GM21723 (cell line): ENCODE data around the gene LRRC8E.

Experiments used
- ATAC-seq: cut with Tn5 transposase; IDR thresholded peaks from one replicate; pipeline ENCODE4 v1.9.1; 2021; ENCODE audit warnings: mild to moderate bottlenecking, moderate library complexity; ENCODE audit not compliant: unreplicated experiment

LRRC8E gene

DNA sequence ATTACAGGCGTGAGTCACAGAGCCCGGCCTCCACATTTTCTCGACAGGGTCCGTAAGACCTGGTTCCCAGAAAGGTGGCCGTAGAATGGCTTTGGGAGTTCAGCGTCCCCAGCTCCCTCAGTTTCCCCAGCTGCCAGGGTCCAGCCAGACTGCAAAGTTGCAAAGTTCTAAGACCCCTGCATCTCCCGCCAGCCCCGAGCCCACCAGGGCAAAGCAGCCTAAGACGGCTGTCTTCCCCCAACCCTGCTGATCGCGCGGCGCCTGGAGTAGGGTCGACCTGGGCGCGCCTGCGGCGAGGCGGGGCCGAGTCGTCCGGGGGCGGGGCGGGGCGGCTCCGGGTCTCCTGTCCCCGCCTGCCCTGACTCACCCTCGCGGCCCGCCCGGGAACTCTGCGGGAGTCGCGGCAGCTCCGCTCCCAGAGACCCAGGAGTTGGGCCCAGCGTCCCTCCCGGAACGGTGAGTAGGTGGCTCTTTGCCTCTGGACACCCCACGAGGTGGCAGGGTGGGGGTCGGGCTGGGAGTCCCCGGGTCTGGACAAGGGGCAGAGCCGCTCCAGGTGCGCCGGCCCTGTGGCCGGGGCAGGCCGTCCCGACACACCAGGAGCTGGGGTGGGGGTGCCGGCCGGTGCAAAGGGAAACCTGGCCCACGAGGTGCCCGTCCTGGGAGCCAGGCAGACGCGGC, at the start of gene LRRC8E:
TSS of gene LRRC8E (plus strand) at position 366 of the 681 bp plus-strand sequence. CDS start 7,094 bp downstream, outside the sequence.
- ATAC-seq = no peak

DNA sequence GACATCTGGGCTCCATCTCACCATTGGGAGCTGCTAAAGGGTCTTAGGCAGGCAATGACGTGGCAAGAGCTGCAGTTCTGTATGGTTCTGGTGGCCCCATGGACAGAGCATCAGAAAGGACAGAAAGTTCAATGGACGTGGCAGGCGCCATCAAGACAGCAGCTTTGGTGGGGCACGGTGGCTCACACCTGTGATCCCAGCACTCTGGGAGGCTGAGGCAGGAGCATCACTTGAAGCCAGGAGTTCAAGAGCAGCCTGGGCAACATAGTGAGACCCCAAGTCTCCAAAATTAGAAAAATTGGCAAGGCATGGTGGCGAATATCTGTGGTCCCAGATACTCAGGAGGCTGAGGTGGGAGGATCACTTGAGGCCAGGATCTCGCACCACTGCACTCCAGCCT, 48.8 kb upstream of the LRRC8E start:
- no peak for ATAC-seq

DNA sequence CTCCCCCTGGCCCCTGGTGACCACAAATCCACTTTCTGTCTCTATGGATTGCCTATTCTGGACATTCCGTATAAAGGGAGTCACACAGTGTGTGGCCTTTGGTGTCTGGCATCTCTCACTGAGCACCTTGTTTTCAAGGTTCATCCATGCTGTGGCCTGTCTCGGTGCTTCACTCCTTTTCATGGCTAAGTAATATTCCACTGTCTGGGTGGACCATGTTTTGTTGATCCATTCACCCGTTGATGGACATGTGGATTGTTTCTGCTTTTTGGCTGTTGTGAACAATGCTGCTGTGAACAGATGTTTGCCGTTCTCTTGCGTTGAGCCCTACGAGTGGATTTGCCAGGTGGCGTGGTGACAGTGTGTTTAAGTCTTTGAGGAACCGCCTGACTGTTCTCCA, 47.7 kb upstream of the LRRC8E start:
- no peak for ATAC-seq

DNA sequence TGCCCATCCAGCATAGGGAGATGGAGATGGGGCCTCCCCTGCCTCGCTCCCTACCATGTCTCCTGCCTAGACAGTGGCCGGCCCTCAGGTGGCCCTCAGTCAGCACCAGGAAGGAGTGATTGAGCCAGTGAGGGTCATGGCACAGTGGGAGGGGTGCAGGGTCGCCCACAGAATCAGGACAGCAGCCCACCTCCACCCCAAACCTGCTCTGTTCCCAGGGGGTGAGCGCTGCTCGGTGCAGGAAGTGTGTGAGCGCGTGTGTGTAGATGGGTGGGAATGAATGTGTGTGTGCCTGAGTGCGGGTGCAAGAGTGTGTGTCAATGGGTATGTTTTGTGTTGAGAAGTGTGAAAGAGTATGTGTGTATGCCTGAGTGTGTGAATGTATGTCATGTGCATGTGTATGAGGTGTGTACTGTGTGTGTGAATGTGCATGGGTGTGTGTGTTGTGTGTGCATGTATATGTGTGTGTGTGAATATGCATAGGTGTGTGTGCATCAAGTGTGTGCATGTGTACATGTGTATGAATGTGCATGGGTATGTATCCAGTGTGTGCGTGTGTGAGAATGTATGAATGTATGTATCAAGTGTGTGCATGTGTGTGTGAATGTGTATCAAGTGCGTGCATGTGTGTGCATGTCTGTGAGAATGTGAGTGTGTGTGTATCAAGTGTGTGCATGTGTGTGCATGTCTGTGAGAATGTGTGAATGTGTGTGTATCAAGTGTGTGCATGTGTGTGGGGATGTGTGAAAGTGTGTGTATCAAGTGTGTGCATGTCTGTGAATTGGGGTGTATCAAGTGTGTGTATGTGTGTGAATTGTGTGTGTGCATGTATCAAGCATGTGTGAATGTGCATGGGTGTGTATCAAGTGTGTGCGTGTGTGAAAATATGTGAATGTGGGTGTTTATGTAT, 46.3 kb upstream of the LRRC8E start:
- no peak for ATAC-seq

DNA sequence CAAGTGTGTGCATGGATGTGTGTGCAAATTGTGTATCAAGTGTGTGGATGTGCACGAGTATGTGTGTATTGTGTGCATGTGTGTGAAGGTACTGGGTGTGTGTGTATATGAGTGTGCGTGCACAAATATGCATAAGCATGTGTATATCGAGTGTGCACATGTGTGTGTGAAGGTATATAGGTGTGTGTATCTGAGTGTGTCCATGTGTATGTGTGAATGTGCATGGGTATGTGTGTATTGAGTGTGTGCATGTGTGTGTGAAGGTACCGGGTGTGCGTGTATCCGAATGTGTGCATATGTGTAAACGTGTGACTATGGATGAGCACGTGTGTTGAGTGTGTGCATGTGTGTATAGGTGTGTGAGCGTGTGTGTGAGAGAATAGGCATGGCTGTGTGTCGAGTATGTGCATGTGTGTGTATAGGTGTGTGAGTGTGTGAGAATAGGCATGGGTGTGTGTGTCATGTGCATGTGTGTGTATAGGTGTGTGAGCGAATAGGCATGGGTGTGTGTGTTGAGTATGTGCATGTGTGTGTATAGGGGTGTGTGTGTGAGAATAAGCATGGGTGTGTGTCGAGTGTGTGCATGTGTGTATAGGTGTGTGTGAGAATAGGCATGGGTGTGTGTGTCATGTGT, 45.5 kb upstream of the LRRC8E start:
- no peak for ATAC-seq

DNA sequence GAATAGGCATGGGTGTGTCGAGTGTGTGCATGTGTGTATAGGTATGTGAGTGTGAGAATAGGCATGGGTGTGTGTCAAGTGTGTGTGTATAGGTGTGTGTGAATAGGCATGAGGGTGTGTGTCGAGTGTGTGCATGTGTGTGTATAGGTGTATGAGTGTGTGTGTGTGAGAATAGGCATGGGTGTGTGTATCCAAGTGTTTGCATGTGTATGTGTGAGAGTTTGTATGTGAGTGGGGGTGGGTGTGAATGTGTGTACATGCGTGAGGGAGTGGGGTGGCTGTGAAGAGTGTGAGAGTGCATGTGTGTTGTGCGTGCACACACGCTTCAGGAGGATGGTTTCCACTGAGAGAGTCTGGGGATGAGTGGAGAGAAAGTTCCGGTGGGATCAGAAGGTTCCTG, 44.8 kb upstream of the LRRC8E start:
- ATAC-seq = no peak

DNA sequence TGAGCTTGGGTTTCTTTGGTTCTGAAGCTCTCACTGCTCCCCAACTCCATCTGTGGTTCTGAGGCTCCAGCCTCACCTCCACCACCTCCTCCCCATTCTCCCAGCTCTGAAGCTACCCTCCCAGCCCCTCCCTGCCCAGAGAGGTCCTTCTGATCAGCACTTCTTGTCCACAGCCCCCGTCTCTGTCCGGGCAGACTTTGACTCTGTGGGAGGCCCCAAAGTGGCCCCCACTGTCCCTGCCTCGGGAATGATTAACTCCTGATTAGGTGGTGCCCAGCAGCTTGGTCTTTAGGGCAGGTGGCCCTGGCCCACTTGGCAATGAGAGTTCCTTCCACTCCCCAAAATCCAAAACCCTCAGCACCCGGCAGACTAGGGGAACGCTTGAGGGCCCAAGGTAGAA, 43.9 kb upstream of the LRRC8E start:
- ATAC-seq = no peak

DNA sequence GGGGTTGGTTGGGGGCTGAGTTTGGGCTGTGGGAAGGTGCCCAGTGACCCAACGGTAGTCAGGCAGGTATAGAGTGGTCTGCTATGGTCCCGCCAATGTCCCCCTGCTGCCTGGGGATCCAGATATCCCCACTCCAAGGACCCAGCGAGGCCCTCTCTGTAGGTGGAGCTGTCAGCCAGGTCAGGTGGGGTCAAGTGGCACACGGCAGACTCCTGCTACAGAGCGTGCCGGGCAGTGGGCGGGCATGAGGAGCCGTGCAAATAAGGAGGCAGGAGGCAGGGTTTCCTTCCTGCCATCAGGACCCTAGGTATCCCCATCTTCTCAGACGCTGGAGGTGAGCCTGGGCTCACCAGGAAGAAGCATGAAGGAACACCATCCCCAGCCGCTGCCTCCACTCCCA, 43.4 kb upstream of the LRRC8E start:
- ATAC-seq = no peak

DNA sequence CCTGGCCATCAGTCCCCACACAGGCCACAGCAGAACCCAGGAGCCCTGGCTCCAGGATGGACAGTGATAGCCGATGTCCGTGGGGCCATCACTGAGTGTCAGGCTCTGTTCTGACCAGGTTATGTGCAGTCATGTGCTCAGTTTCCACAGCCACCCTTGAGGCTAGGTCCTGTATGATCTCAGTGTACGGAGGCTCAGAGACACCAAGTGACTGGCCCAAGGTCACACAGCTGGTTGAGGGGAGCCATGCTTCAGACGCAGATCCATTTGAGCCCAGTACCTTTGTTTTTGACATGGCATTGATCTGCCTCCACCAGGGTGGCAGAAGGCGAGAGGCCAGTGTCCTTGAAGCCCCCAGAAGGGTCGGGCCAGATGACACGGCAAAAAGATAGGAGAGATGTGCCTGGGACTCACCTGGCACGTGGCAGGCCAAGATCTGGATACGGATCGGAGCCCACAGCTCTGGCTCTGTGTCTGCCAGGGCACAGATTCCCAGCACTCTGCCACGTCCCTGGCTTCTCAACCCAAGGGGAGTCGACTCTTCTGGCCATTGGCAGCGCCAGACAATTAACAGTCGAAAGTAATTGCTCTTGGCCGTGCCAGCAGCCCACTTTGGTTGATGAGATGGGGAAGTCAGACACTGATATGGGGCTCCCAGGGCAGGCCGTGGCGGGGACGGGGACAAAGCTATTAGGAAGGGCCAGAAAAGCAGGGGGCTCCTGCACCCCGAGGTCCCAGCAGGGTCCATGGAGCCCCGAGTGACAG, 42.7 kb upstream of the LRRC8E start:
- no peak for ATAC-seq

DNA sequence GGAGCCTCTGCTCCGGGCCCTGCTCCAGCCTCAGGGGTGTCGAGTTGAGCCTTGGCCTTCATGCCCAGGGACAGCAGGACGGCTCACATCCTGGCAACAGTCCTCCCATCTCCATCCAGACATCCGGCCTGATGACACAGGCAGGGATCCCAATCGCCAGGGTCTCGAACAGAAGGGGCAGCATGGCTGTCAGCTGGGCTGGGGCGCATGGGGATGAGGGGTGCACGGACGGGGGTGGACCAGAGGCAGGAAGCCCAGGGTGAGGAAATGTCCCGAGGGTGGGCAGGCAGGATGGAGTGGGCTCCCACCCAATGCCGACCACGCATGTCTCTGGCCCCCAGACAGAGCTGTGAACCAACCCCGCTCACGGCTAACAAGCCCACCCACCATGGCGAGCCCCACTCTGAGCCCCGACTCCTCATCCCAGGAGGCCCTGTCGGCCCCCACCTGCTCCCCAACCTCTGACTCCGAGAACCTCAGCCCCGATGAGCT, 42.1 kb upstream of the LRRC8E start:
- no peak for ATAC-seq

DNA sequence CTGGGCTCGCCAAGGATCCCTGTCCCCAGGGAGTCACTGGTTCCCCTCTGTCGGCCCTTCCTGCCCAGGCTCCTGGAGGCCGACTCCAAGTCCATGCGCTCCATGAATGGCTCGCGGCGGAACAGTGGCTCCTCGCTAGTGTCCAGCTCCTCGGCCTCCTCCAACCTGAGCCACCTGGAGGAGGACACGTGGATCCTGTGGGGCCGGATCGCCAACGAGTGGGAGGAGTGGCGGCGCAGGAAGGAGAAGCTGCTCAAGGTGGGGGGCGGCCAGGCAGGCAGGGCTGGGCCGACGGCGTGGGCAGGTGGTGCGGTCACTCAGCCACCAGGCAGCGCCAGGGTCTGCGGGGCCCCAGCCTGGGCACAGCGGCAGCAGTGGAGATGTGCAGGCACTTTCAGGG, 40.6 kb upstream of the LRRC8E start:
- ATAC-seq = no peak

DNA sequence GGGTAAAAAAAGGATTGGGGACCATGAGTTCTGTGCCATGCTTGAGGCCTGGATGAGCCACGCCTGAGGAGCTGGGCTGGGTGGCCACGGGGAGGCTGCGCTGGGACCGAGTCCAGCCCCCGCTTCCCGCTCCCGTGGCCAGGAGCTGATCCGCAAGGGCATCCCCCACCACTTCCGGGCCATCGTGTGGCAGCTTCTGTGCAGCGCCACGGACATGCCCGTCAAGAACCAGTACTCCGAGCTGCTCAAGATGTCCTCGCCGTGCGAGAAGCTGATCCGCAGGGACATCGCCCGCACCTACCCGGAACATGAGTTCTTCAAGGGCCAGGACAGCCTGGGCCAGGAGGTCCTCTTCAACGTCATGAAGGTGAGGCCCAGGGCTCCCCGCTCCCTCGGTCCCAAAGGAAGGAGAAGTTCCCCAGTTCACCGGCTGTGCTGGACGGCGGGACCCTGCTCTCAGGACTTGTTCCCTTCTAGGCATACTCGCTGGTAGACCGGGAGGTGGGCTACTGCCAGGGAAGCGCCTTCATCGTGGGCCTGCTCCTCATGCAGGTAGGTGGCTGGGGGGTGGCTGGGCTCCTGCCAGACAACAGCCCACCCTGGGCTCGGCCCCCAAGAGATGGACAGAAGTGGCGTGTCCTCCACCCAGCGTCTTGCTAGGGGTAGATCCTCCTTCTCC, 39.4 kb upstream of the LRRC8E start:
- no peak for ATAC-seq

DNA sequence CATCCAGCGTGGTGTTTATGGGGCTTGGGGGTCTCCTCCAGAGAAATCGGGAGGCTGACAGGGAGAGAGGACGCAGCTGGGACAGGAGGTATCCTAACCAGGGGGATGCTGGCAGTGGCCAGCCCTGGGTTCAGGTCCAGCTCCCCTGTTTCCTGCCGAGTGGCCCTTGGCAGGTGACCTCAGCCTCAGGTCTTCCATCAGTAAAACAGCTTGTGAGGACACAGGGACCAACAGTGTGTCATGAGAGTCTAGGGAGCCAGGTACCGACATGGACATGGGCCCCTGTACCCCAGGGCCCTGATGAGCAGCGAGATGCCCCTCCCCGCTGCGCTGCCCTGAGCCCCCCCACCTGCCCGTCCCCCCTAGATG, 38.7 kb upstream of the LRRC8E start:
- ATAC-seq = no peak

DNA sequence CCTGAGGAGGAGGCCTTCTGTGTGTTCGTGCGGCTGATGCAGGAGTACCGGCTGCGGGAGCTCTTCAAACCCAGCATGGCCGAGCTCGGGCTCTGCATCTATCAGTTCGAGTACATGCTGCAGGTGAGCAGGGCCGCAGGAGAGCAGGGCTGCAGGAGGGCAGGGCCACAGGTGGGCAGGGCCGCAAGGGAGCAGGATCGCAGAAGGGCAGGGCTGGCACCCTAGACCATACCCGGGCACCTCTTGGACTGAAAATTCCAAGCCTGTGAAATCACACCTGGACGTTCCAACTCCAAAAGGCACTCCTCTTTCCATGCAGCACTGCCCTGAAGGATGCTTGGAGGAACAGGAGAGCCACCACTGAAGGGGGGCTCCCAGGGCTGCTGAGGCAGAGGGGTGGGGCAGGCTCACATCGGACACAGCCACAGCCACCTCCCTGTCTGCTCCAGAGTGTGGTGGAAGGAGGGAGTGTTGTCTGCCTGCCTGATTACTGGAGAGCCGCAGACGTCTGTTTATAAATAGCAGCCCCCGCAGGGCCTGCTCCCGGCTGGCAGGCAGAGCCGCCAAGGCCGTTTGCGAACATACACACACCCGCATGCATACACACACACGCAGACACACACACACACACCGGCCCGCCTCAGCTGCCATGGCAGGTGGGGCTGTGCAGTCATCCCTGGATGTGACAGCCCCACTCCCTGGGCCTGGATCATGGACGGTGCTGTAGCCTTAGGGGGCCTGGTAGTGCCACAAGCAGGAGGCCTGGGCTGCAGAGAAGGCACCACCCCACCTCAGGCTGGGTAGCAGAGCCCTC, 38.1 kb upstream of the LRRC8E start:
- ATAC-seq = no peak

DNA sequence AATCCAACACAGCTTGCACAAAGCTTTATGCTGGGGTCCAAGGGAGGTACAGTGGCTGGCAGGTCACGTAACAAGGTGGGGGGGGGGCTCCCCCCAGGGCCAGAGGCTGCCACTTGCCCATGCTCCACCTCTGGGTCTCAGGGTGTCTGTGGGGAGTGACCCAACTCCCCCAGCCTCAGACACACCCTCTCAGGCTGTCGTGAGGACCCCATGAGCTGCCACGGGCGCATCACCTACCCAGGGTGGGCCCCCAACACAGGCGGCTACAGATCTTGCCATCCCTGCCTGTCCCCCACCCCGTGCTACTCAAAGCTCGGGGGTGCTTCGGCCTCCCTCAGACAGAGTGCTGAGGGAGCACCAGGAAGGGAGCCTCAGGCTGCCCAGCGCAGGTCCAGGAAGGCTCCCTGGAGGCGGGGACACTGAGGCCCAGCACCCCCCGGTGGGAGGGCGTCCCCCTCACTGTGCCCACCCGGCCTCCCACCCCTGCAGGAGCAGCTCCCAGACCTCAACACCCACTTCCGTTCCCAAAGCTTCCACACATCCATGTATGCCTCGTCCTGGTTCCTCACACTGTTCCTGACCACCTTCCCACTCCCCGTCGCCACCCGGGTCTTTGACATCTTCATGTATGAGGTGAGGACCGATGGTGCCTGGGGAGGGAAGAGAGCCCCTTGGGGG, 37.2 kb upstream of the LRRC8E start:
- ATAC-seq = no peak

DNA sequence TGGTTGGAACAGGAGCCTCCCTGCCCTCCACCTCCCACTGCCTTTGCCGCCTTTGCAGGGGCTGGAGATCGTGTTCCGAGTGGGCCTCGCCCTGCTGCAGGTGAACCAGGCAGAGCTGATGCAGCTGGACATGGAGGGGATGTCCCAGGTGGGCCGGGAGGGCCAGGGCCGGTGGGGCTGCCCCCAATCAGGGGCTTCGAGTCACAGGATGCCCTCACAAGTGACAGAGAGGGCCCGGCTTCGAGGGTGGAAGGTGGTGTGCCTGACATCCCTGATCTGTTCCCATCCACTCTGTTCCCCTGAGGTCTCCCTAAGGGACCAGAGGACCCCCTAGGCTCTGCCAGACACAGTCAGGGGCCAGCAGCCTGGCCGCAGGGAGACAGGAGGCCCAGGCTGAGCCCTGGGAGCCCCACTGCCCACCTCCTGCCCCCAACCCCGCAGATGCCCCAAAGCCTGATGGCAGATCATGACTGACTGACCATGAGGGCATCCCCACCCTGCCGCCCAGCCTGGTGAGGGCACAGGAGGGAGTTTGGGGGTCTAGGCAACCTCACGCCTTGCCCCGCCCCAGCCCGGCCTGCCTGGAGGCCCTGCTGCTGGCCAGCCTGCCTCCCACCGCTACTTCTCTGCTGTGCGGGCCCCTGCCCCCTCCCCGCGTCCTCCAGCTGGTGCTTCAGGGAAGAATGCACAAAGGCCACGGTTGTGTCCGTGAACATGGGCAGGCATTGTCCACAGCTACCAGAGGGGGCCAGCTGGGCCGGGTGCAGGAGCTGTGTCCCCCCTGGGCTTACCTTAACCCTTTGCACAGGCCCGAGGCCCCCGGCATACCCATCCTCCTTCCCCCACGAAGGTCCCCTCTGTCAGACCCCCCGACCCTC, 36.4 kb upstream of the LRRC8E start:
- ATAC-seq = no peak

DNA sequence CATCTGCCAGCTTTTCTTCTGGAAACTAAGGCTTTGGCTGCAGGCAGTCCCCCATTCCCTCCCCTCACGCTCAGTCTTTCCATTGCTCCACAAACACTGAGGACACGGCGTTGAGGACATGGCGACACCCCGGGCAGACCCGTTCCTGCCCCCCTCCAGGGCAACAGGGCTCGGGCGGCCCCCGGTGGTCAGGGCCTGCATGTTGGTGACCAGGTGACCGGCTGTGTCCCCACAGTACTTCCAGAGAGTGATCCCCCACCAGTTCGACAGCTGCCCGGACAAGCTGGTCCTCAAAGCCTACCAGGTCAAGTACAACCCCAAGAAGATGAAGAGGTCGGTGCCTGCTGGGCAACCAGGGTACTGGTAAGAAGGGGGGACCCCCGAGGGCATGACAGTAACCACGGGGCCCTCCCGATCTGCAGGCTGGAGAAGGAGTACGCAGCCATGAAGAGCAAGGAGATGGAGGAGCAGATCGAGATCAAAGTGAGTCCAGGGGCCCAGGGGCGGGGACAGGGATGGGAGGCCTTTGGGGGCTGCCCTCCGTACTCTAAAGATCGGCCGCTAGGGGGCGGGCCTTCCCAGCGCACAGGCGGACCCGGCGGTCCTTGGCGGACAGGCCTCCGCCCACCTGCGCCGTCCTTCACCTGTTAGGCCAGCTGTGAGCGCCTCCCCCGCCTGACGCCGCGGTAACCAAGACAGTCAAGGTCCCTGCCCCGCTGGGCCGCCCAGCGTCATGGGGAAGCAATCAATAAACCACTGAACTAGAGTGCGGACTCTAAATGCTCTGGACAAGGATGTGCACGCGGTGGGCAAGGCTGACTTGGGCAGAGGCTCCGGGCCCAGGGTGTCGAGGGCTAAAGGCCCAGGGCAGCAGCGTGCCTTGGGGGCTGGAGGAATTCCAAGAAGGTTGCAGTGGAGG, 35.2 kb upstream of the LRRC8E start:
- no peak for ATAC-seq
